Endothelial cell of umbilical vein (primary cell): ENCODE data around the gene EPHX1.

ENCODE experiments used
- CTCF ChIP-seq, 2 donors: IDR thresholded peaks; 1 replicate in 1 of 2; 2 replicates in 1 of 2; pipeline ENCODE4 v1.5.1; 2011; ENCODE audit warnings: low read length in 2 of 2, mild to moderate bottlenecking in 2 of 2, moderate library complexity in 2 of 2, control low read depth in 1 of 2, inconsistent platforms in 1 of 2, low read depth in 1 of 2; ENCODE audit not compliant: insufficient read depth in 1 of 2; ENCODE audit errors: extremely low read depth in 1 of 2
- EZH2 ChIP-seq: IDR thresholded peaks from 2 replicates; pipeline ENCODE4 v1.6.1; 2012; ENCODE audit warnings: borderline replicate concordance, low read depth, mild to moderate bottlenecking, moderate library complexity, low read length, inconsistent platforms; ENCODE audit not compliant: severe bottlenecking
- JUN ChIP-seq: IDR thresholded peaks from 2 replicates; pipeline ENCODE4 v1.6.1; 2011; ENCODE audit warnings: borderline replicate concordance, low read depth; ENCODE audit not compliant: insufficient read length, insufficient read depth
- MYC ChIP-seq: IDR thresholded peaks from one replicate; pipeline ENCODE4 v1.6.1; 2011; ENCODE audit warnings: mild to moderate bottlenecking, low read depth, low read length
- POLR2A ChIP-seq: IDR thresholded peaks from 2 replicates; pipeline ENCODE4 v1.6.1; 2012; ENCODE audit warnings: low read depth, mild to moderate bottlenecking, control low read depth, low read length
- POLR2AphosphoS5 ChIP-seq: IDR thresholded peaks from 2 replicates; pipeline ENCODE4 v1.6.1; 2012; ENCODE audit warnings: low read depth, mild to moderate bottlenecking, control low read depth, low read length, moderate library complexity; ENCODE audit not compliant: insufficient read depth

GRCh38 chr1:225767634-225768540 is 42.0 kb upstream of the EPHX1 start:
- TF ChIP-seq CTCF (IDR thresholded peaks at IDR 0.05; ENCODE audit: extremely low read depth in 1 of 2, insufficient read depth in 1 of 2, low read depth in 1 of 2, low read length in 2 of 2) (no peak), POLR2AphosphoS5 (no peak), EZH2 (no peak), POLR2A (no peak), MYC (no peak), JUN (no peak)
